Measurements from ENCODE around the gene ZSWIM8. TPM values are rescaled to one million over a fixed set of nuclear protein-coding genes. Genes with fewer than 3 reads are reported as not detected.

ZSWIM8 gene
- total RNA-seq, 2 donors from 2014 or later: 72.0 to 81.3 TPM

Other genes starting within 250 kb of the ZSWIM8 start
- 1 to 10 TPM; 2.4 to 4.1 TPM for gene USP54, start 194.3 kb upstream of the ZSWIM8 start, total RNA-seq
- gene MYOZ1, start 144.1 kb upstream of the ZSWIM8 start, total RNA-seq: not detected
- gene SYNPO2L, start 129.6 kb upstream of the ZSWIM8 start, total RNA-seq: not detected
- gene AGAP5, start 87.5 kb upstream of the ZSWIM8 start, total RNA-seq: 10 to 100 TPM in 1 of 2 donors, 1 to 10 TPM in 1; 9.8 to 11.5 TPM
- 100 to 1,000 TPM; 105 to 119 TPM for gene SEC24C, start 41.2 kb upstream of the ZSWIM8 start, total RNA-seq
- gene CHCHD1, start 3.6 kb upstream of the ZSWIM8 start, total RNA-seq: 10 to 100 TPM; 22.5 to 23.5 TPM
- 100 to 1,000 TPM; 120 to 127 TPM for gene NDST2, start 26.0 kb downstream of the ZSWIM8 start, total RNA-seq
- 10 to 100 TPM; 25.0 to 30.3 TPM for gene CAMK2G, start 88.9 kb downstream of the ZSWIM8 start, total RNA-seq
- under 1 TPM; 0.43 to 0.44 TPM for gene PLAU, start 125.5 kb downstream of the ZSWIM8 start, total RNA-seq
- gene VCL, start 212.5 kb downstream of the ZSWIM8 start, total RNA-seq: 10 to 100 TPM; 12.2 to 19.2 TPM